ENCODE measurements around the gene HDAC4.

The HDAC4 gene

GRCh38 chr2:239287461-239287860, 113.4 kb downstream of the HDAC4 start:
- TF ChIP-seq CTCF (IDR thresholded peaks at IDR 0.05) (no peak), ZFX (IDR thresholded peaks at IDR 0.05; ENCODE audit: borderline replicate concordance) (no peak)

GRCh38 chr2:239286901-239287300, 113.9 kb downstream of the HDAC4 start:
- no peak overlapping the region for H3K27ac ChIP-seq
- TF ChIP-seq CTCF (IDR thresholded peaks at IDR 0.05) (no peak), ZFX (IDR thresholded peaks at IDR 0.05; ENCODE audit: borderline replicate concordance) (no peak)

More at GRCh38 chr2:239287461-239287860, 113.4 kb downstream of the HDAC4 start:
- no peak overlapping the region for H3K27ac ChIP-seq

- no peak overlapping the region for H3K27ac ChIP-seq
- TF ChIP-seq CTCF (IDR thresholded peaks at IDR 0.05), result no peak
- TF ChIP-seq ZFX (IDR thresholded peaks at IDR 0.05; ENCODE audit: borderline replicate concordance), result no peak
Observed at GRCh38 chr2:239285932-239286230, 114.9 kb downstream of the HDAC4 start.

GRCh38 chr2:239285071-239285931, 115.5 kb downstream of the HDAC4 start:
- TF ChIP-seq CTCF (IDR thresholded peaks at IDR 0.05), result no peak
- TF ChIP-seq ZFX (IDR thresholded peaks at IDR 0.05; ENCODE audit: borderline replicate concordance), result no peak
- no peak overlapping the region for H3K27ac ChIP-seq

- no peak for TF ChIP-seq CTCF (IDR thresholded peaks at IDR 0.05)
- no peak for TF ChIP-seq ZFX (IDR thresholded peaks at IDR 0.05; ENCODE audit: borderline replicate concordance)
- H3K27ac ChIP-seq, result no peak overlapping the region
Observed at GRCh38 chr2:239283961-239284795, 116.6 kb downstream of the HDAC4 start.

GRCh38 chr2:239283288-239283945, 117.4 kb downstream of the HDAC4 start:
- H3K27ac ChIP-seq, result no peak overlapping the region
- no peak for TF ChIP-seq CTCF (IDR thresholded peaks at IDR 0.05)
- no peak for TF ChIP-seq ZFX (IDR thresholded peaks at IDR 0.05; ENCODE audit: borderline replicate concordance)

Measured in 22Rv1 (cell line).